Activated T-helper 1 cell treated with anti-CD3 and anti-CD28 coated beads, Interleukin-2, amount 50 U/mL, for 16 hours (primary cell): ENCODE results near the gene CEP112.
"Not testable (repeated sequence)": the region's sequence is repeated elsewhere in the genome, so short reads cannot be mapped to it uniquely, and the experiment has no call there.

Source experiments
- DNase-seq, 2 donors: peaks; one replicate each; pipeline ENCODE4 v3.0.0-alpha.2; 2020; ENCODE audit warnings: low read depth in 1 of 2, low spot score in 1 of 2

CEP112 gene

GRCh38 chr17:65698381-65699061 is 493.4 kb downstream of the CEP112 start:
- no peak for DNase-seq

GRCh38 chr17:65697661-65698060 is 494.3 kb downstream of the CEP112 start:
- DNase-seq, result no peak

GRCh38 chr17:65696739-65697394 is 495.1 kb downstream of the CEP112 start:
- no peak for DNase-seq

- DNase-seq, result no peak
Observed at GRCh38 chr17:65694601-65695000, 497.3 kb downstream of the CEP112 start.

- no peak for DNase-seq
Observed at GRCh38 chr17:65690626-65691310, 501.2 kb downstream of the CEP112 start.

GRCh38 chr17:65688307-65688706 is 503.6 kb downstream of the CEP112 start:
- no peak for DNase-seq

- DNase-seq, result no peak
Observed at GRCh38 chr17:65685110-65685509, 506.8 kb downstream of the CEP112 start.

- DNase-seq, result no peak
Observed at GRCh38 chr17:65684631-65685030, 507.3 kb downstream of the CEP112 start.

- no peak for DNase-seq
Observed at GRCh38 chr17:65683428-65683827, 508.5 kb downstream of the CEP112 start.

GRCh38 chr17:65681763-65682162 is 510.2 kb downstream of the CEP112 start:
- not testable (repeated sequence) for DNase-seq

GRCh38 chr17:65679165-65679845 is 512.6 kb downstream of the CEP112 start:
- DNase-seq, result no peak

GRCh38 chr17:65678546-65678945 is 513.4 kb downstream of the CEP112 start:
- no peak for DNase-seq

GRCh38 chr17:65677932-65678331 is 514.0 kb downstream of the CEP112 start:
- no peak for DNase-seq

GRCh38 chr17:65674246-65675045 is 517.5 kb downstream of the CEP112 start:
- DNase-seq, result no peak

GRCh38 chr17:65670667-65671371 is 521.1 kb downstream of the CEP112 start:
- no peak for DNase-seq

GRCh38 chr17:65668211-65668610 is 523.7 kb downstream of the CEP112 start:
- DNase-seq, result no peak

GRCh38 chr17:65667656-65668055 is 524.3 kb downstream of the CEP112 start:
- DNase-seq, result no peak

GRCh38 chr17:65666876-65667321 is 525.0 kb downstream of the CEP112 start:
- no peak for DNase-seq

- DNase-seq, result no peak
Observed at GRCh38 chr17:65665966-65666365, 526.0 kb downstream of the CEP112 start.

GRCh38 chr17:65664696-65665095 is 527.2 kb downstream of the CEP112 start:
- no peak for DNase-seq
